Measurements from ENCODE around the gene EXOSC5.

EXOSC5 gene

GRCh38 chr19:41398050-41398418 is 875 bp upstream of the EXOSC5 start:
- no peaks in the 10 kb centered on the region for H3K9me2 ChIP-seq (replicated peaks; ENCODE audit: insufficient read depth, low read length)
- H3F3A ChIP-seq (ENCODE audit: insufficient read depth) = 0 out of 2 replicates have a peak, but pooled peaks cover 3% of the 10 kb centered on the region
- H3K27me3 ChIP-seq (ENCODE audit: low read length) = no peaks in the 10 kb centered on the region
- peak overlapping the region; percentile 87 for H3K4me2 ChIP-seq (ENCODE audit: low read depth, low read length, poor library complexity, severe bottlenecking)
- H3K4me3 ChIP-seq (ENCODE audit: insufficient read depth, low read length, poor library complexity, severe bottlenecking) = peak overlapping the region; percentile 90
- peaks cover 36% of the 10 kb centered on the region for H3K79me2 ChIP-seq (ENCODE audit: insufficient read depth, low read length)
- peak overlapping the region; percentile 77 for H2AFZ ChIP-seq (ENCODE audit: low read depth, low read length, severe bottlenecking)
- no peaks in the 10 kb centered on the region for H4K20me1 ChIP-seq (ENCODE audit: low read depth, low read length)
- peak overlapping the region; percentile 82 for H3K9ac ChIP-seq (ENCODE audit: low read length)
- H3K36me3 ChIP-seq (ENCODE audit: low read length) = no peaks in the 10 kb centered on the region
- TF ChIP-seq CTCF (IDR thresholded peaks at IDR 0.05; ENCODE audit: insufficient read depth, low read length, poor library complexity, severe bottlenecking) = no peak
- no peak for TF ChIP-seq EZH2phosphoT487 (conservative IDR thresholded peaks at IDR 0.05; ENCODE audit: low read length)
- H3K27ac ChIP-seq (ENCODE audit: low read depth, low read length) = no peak overlapping the region; the same call in 1 of the 2 replicates
- H3K9me3 ChIP-seq (ENCODE audit: insufficient read depth, low read length) = no peaks in the 10 kb centered on the region

GRCh38 chr19:41395355-41395754 is 1.8 kb downstream of the EXOSC5 start:
- Histone ChIP-seq H3K4me2 (ENCODE audit: low read depth, low read length, poor library complexity, severe bottlenecking) (peak overlapping the region; percentile 87), H3K79me2 (ENCODE audit: insufficient read depth, low read length) (peaks cover 36% of the 10 kb centered on the region), H3K27ac (ENCODE audit: low read depth, low read length) (peak overlapping the region; percentile 19; the same call in 1 of the 2 replicates), H3K4me3 (ENCODE audit: insufficient read depth, low read length, poor library complexity, severe bottlenecking) (peak overlapping the region; percentile 92), H3F3A (ENCODE audit: insufficient read depth) (0 out of 2 replicates have a peak, but pooled peaks cover 3% of the 10 kb centered on the region), H4K20me1 (ENCODE audit: low read depth, low read length) (no peaks in the 10 kb centered on the region), H3K27me3 (ENCODE audit: low read length) (no peaks in the 10 kb centered on the region), H3K9me2 (replicated peaks; ENCODE audit: insufficient read depth, low read length) (no peaks in the 10 kb centered on the region), H3K9me3 (ENCODE audit: insufficient read depth, low read length) (no peaks in the 10 kb centered on the region), H2AFZ (ENCODE audit: low read depth, low read length, severe bottlenecking) (no peak overlapping the region), H3K36me3 (ENCODE audit: low read length) (no peaks in the 10 kb centered on the region), H3K9ac (ENCODE audit: low read length) (peak overlapping the region; percentile 82)
- TF ChIP-seq EZH2phosphoT487 (conservative IDR thresholded peaks at IDR 0.05; ENCODE audit: low read length) (no peak), CTCF (IDR thresholded peaks at IDR 0.05; ENCODE audit: insufficient read depth, low read length, poor library complexity, severe bottlenecking) (no peak)

GRCh38 chr19:41392775-41393174 is 4.4 kb downstream of the EXOSC5 start:
- H3K9ac ChIP-seq (ENCODE audit: low read length) = no peak overlapping the region
- no peaks in the 10 kb centered on the region for H3K9me3 ChIP-seq (ENCODE audit: insufficient read depth, low read length)
- no peaks in the 10 kb centered on the region for H3K27me3 ChIP-seq (ENCODE audit: low read length)
- peaks cover 24% of the 10 kb centered on the region for H3K79me2 ChIP-seq (ENCODE audit: insufficient read depth, low read length)
- no peaks in the 10 kb centered on the region for H4K20me1 ChIP-seq (ENCODE audit: low read depth, low read length)
- 0 out of 2 replicates have a peak, but pooled peaks cover 3% of the 10 kb centered on the region for H3F3A ChIP-seq (ENCODE audit: insufficient read depth)
- no peaks in the 10 kb centered on the region for H3K36me3 ChIP-seq (ENCODE audit: low read length)
- H3K4me3 ChIP-seq (ENCODE audit: insufficient read depth, low read length, poor library complexity, severe bottlenecking) = no peak overlapping the region
- H2AFZ ChIP-seq (ENCODE audit: low read depth, low read length, severe bottlenecking) = no peak overlapping the region
- TF ChIP-seq EZH2phosphoT487 (conservative IDR thresholded peaks at IDR 0.05; ENCODE audit: low read length) = no peak
- no peak for TF ChIP-seq CTCF (IDR thresholded peaks at IDR 0.05; ENCODE audit: insufficient read depth, low read length, poor library complexity, severe bottlenecking)
- no peak overlapping the region for H3K4me2 ChIP-seq (ENCODE audit: low read depth, low read length, poor library complexity, severe bottlenecking)
- no peak overlapping the region for H3K27ac ChIP-seq (ENCODE audit: low read depth, low read length)
- H3K9me2 ChIP-seq (replicated peaks; ENCODE audit: insufficient read depth, low read length) = no peaks in the 10 kb centered on the region

Data from SU-DHL-6 (cell line).